ENCODE results near the gene RAB27A. TPM values are rescaled to one million over a fixed set of nuclear protein-coding genes. Genes with fewer than 3 reads are reported as not detected.

Gene RAB27A
- total and polyA plus RNA-seq, 7 experiments from 2014 or later, result 17.1 to 69.9 (median 20.7) TPM

- Mint-ChIP-seq H3K36me3 (peaks cover 0 to 38% (median 7%) of the 10 kb centered on the region in 5 donors), H3K9me3 (peaks cover 0 to 1% (median 0%) of the 10 kb centered on the region in 11 donors), H3K4me3 (peak overlapping the region in 4 of 10 donors; percentile 6 to 53 (median 19)), H3K4me1 (peaks cover 31 to 55% (median 49%) of the 10 kb centered on the region in 7 donors), H3K27ac (peak overlapping the region in 7 of 9 donors; percentile 24 to 96 (median 89)), H3K27me3 (no peaks in the 10 kb centered on the region)
- CTCF ChIA-PET, result no interaction called here
- Histone ChIP-seq H3K27me3 (ENCODE audit: control insufficient read depth in 2 of 2, insufficient read depth in 2 of 2, low read length in 2 of 2) (no peaks in the 10 kb centered on the region), H3K36me3 (ENCODE audit: control insufficient read depth in 2 of 3, insufficient read depth in 3 of 3, low read length in 3 of 3) (no peaks in the 10 kb centered on the region), H3K4me1 (ENCODE audit: control insufficient read depth in 2 of 2, insufficient read depth in 2 of 2, low read length in 2 of 2) (peaks cover 25 to 48% of the 10 kb centered on the region in 2 donors), H3K4me3 (ENCODE audit: low read length) (no peak overlapping the region), H3K27ac (ENCODE audit: low read depth, low read length) (no peak overlapping the region), H3K9me3 (ENCODE audit: control insufficient read depth in 2 of 3, low read length in 3 of 3) (no peaks in the 10 kb centered on the region)
- POLR2A ChIA-PET, result interaction anchor here (0.9 to 3.6 kb wide), 3 partner anchors 9 to 60 kb away, joined by 3 to 14 read pairs (median 7); partner anchors contain the start of gene RSL24D1
- intact Hi-C loops (cut with micrococcal nuclease), result loop anchor here in 1 of 2 donors (5.0 kb wide), 1 partner anchor 40 kb away; no protein-coding TSS in a partner anchor
- DNase-seq (no peak), ATAC-seq (no peak)
Observed at GRCh38 chr15:55257012-55257670, 32.5 kb downstream of the RAB27A start.

GRCh38 chr15:55256281-55257011 lies 33.2 kb downstream of the RAB27A start:
- ATAC-seq (no peak), DNase-seq (no peak)
- Mint-ChIP-seq H3K27ac (peak overlapping the region; percentile 80 to 96 (median 89)), H3K27me3 (no peaks in the 10 kb centered on the region), H3K4me1 (peaks cover 38 to 60% (median 56%) of the 10 kb centered on the region in 7 donors), H3K36me3 (peaks cover 0 to 41% (median 9%) of the 10 kb centered on the region in 5 donors), H3K4me3 (peak overlapping the region in 9 of 10 donors; percentile 4 to 86 (median 84)), H3K9me3 (peaks cover 0 to 1% (median 0%) of the 10 kb centered on the region in 11 donors)
- Histone ChIP-seq H3K27ac (ENCODE audit: low read depth, low read length) (no peak overlapping the region), H3K4me3 (ENCODE audit: low read length) (peak overlapping the region; percentile 56), H3K4me1 (ENCODE audit: control insufficient read depth in 2 of 2, insufficient read depth in 2 of 2, low read length in 2 of 2) (peaks cover 32 to 55% of the 10 kb centered on the region in 2 donors), H3K36me3 (ENCODE audit: control insufficient read depth in 2 of 3, insufficient read depth in 3 of 3, low read length in 3 of 3) (no peaks in the 10 kb centered on the region), H3K27me3 (ENCODE audit: control insufficient read depth in 2 of 2, insufficient read depth in 2 of 2, low read length in 2 of 2) (no peaks in the 10 kb centered on the region), H3K9me3 (ENCODE audit: control insufficient read depth in 2 of 3, low read length in 3 of 3) (no peaks in the 10 kb centered on the region)
- ChIA-PET POLR2A (interaction anchor here (1.1 to 3.6 kb wide), 4 partner anchors 9 to 59 kb away, joined by 3 to 14 read pairs (median 5); partner anchors contain the start of gene RSL24D1), CTCF (no interaction called here)
- intact Hi-C loops (cut with micrococcal nuclease), result loop anchor here in 1 of 2 donors (5.0 kb wide), 1 partner anchor 39 kb away; no protein-coding TSS in a partner anchor

GRCh38 chr15:55255714-55256113 lies 33.9 kb downstream of the RAB27A start:
- Mint-ChIP-seq H3K27me3 (no peaks in the 10 kb centered on the region), H3K4me3 (peak overlapping the region; percentile 71 to 86 (median 84)), H3K36me3 (peaks cover 0 to 44% (median 8%) of the 10 kb centered on the region in 5 donors), H3K27ac (peak overlapping the region; percentile 80 to 96 (median 89)), H3K9me3 (peaks cover 0 to 1% (median 0%) of the 10 kb centered on the region in 11 donors), H3K4me1 (peaks cover 45 to 67% (median 63%) of the 10 kb centered on the region in 7 donors)
- H3K4me1 ChIP-seq (ENCODE audit: control insufficient read depth in 2 of 2, insufficient read depth in 2 of 2, low read length in 2 of 2), result peaks cover 40 to 62% of the 10 kb centered on the region in 2 donors
- H3K27me3 ChIP-seq (ENCODE audit: control insufficient read depth in 2 of 2, insufficient read depth in 2 of 2, low read length in 2 of 2), result no peaks in the 10 kb centered on the region
- peak in 2 of 9 donors; percentile 13 to 31 for DNase-seq
- no peaks in the 10 kb centered on the region for H3K9me3 ChIP-seq (ENCODE audit: control insufficient read depth in 2 of 3, low read length in 3 of 3)
- H3K36me3 ChIP-seq (ENCODE audit: control insufficient read depth in 2 of 3, insufficient read depth in 3 of 3, low read length in 3 of 3), result no peaks in the 10 kb centered on the region
- CTCF ChIA-PET, result no interaction called here
- H3K27ac ChIP-seq (ENCODE audit: low read depth, low read length), result peak overlapping the region; percentile 54
- intact Hi-C loops (cut with micrococcal nuclease), result loop anchor here (1.0 to 5.0 kb wide), 6 partner anchors 12 to 38 kb away; no protein-coding TSS in a partner anchor
- POLR2A ChIA-PET, result interaction anchor here (1.1 to 3.6 kb wide), 4 partner anchors 10 to 58 kb away, joined by 3 to 14 read pairs (median 5); partner anchors contain the start of gene RSL24D1
- peak; percentile 64 for ATAC-seq
- H3K4me3 ChIP-seq (ENCODE audit: low read length), result peak overlapping the region; percentile 56

- DNase-seq, result no peak
- H3K27me3 Mint-ChIP-seq, result no peaks in the 10 kb centered on the region
- H3K36me3 Mint-ChIP-seq, result peaks cover 0 to 43% (median 4%) of the 10 kb centered on the region in 5 donors
- ChIA-PET POLR2A (interaction anchor here (1.1 to 3.6 kb wide), 5 partner anchors 10 to 58 kb away, joined by 3 to 14 read pairs (median 3); partner anchors contain the start of gene RSL24D1), CTCF (no interaction called here)
- Histone ChIP-seq H3K4me1 (ENCODE audit: control insufficient read depth in 2 of 2, insufficient read depth in 2 of 2, low read length in 2 of 2) (peaks cover 45 to 68% of the 10 kb centered on the region in 2 donors), H3K36me3 (ENCODE audit: control insufficient read depth in 2 of 3, insufficient read depth in 3 of 3, low read length in 3 of 3) (no peaks in the 10 kb centered on the region), H3K9me3 (ENCODE audit: control insufficient read depth in 2 of 3, low read length in 3 of 3) (no peaks in the 10 kb centered on the region), H3K4me3 (ENCODE audit: low read length) (peak overlapping the region; percentile 56), H3K27me3 (ENCODE audit: control insufficient read depth in 2 of 2, insufficient read depth in 2 of 2, low read length in 2 of 2) (no peaks in the 10 kb centered on the region), H3K27ac (ENCODE audit: low read depth, low read length) (peak overlapping the region; percentile 54)
- intact Hi-C loops (cut with micrococcal nuclease), result loop anchor here (1.0 to 5.0 kb wide), 6 partner anchors 12 to 38 kb away; no protein-coding TSS in a partner anchor
- peak overlapping the region; percentile 80 to 96 (median 89) for H3K27ac Mint-ChIP-seq
- H3K4me3 Mint-ChIP-seq, result peak overlapping the region; percentile 71 to 86 (median 84)
- H3K4me1 Mint-ChIP-seq, result peaks cover 51 to 72% (median 69%) of the 10 kb centered on the region in 7 donors
- ATAC-seq, result no peak
- peaks cover 0 to 1% (median 0%) of the 10 kb centered on the region in 11 donors for H3K9me3 Mint-ChIP-seq
Observed at GRCh38 chr15:55254916-55255679, 34.5 kb downstream of the RAB27A start.

- no peak overlapping the region for H3K27ac ChIP-seq (ENCODE audit: low read depth, low read length)
- ATAC-seq, result peak; percentile 28
- H3K4me3 ChIP-seq (ENCODE audit: low read length), result no peak overlapping the region
- intact Hi-C loops (cut with micrococcal nuclease), result no loop called here
- H3K9me3 ChIP-seq (ENCODE audit: control insufficient read depth in 2 of 3, low read length in 3 of 3), result no peaks in the 10 kb centered on the region
- Mint-ChIP-seq H3K4me3 (peak overlapping the region in 2 of 10 donors; percentile 9 to 18), H3K27me3 (no peaks in the 10 kb centered on the region), H3K36me3 (peaks cover 0 to 35% (median 4%) of the 10 kb centered on the region in 5 donors), H3K27ac (peak overlapping the region in 5 of 9 donors; percentile 13 to 51 (median 23)), H3K4me1 (peaks cover 51 to 74% (median 69%) of the 10 kb centered on the region in 7 donors), H3K9me3 (peaks cover 0 to 1% (median 0%) of the 10 kb centered on the region in 11 donors)
- H3K4me1 ChIP-seq (ENCODE audit: control insufficient read depth in 2 of 2, insufficient read depth in 2 of 2, low read length in 2 of 2), result peaks cover 45 to 73% of the 10 kb centered on the region in 2 donors
- H3K36me3 ChIP-seq (ENCODE audit: control insufficient read depth in 2 of 3, insufficient read depth in 3 of 3, low read length in 3 of 3), result no peaks in the 10 kb centered on the region
- no peak for DNase-seq
- POLR2A ChIA-PET, result interaction anchor here (1.5 kb wide), 1 partner anchor 57 kb away, joined by 3 read pairs; the partner anchor contains the start of gene RSL24D1
- no peaks in the 10 kb centered on the region for H3K27me3 ChIP-seq (ENCODE audit: control insufficient read depth in 2 of 2, insufficient read depth in 2 of 2, low read length in 2 of 2)
- CTCF ChIA-PET, result no interaction called here
Observed at GRCh38 chr15:55253580-55253979, 36.0 kb downstream of the RAB27A start.
